Adrenal gland (tissue), 5 donors: ENCODE data around the gene AKNAD1.

Experiments
- POLR2A ChIP-seq, 2 donors: fragments of 450-650 bp; IDR thresholded peaks; one replicate each; pipeline ENCODE4 v1.6.1; 2017; ENCODE audit warnings: antibody characterized with exemption in 2 of 2, mild to moderate bottlenecking in 2 of 2, moderate library complexity in 1 of 2
- TF ChIP-seq, protein P1 (sequence below), 6 experiments: fragments of 450-650 bp in 4 of 6; fragments of 200-600 bp in 2 of 6; sonication (generic) in 1 of 6; IDR thresholded peaks; 1 replicate in 5 of 6; 2 replicates in 1 of 6; pipeline versions ENCODE4 v1.5.1 to v1.8.0; 2016 to 2021; ENCODE audit warnings: antibody characterized with exemption in 6 of 6, mild to moderate bottlenecking in 2 of 6, moderate library complexity in 1 of 6
- donor health status: DM: no; HTN: no; CAD: no.

DNA sequence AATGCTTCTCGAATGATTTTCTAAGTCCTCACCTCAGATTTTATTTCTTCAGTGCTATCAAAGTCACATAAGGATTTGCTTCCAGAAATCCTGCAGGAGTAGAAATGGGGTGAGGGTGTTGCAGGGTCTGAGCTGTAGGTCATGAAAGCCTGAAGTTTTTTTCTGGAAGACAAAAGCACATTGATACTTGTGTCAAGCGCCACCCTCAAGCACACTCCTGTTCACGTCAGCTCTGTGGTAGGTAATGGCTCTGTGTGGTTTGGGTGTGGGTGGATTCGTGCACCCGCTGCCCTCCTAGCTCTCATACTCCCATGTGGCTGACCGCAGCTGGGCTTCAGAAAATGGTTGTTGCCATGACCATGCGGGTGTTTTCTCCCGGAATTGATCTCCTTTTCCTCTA lies 39.9 kb downstream of the AKNAD1 start:
- no peak for TF ChIP-seq POLR2A (IDR thresholded peaks at IDR 0.05)
- TF ChIP-seq, protein P1, sequence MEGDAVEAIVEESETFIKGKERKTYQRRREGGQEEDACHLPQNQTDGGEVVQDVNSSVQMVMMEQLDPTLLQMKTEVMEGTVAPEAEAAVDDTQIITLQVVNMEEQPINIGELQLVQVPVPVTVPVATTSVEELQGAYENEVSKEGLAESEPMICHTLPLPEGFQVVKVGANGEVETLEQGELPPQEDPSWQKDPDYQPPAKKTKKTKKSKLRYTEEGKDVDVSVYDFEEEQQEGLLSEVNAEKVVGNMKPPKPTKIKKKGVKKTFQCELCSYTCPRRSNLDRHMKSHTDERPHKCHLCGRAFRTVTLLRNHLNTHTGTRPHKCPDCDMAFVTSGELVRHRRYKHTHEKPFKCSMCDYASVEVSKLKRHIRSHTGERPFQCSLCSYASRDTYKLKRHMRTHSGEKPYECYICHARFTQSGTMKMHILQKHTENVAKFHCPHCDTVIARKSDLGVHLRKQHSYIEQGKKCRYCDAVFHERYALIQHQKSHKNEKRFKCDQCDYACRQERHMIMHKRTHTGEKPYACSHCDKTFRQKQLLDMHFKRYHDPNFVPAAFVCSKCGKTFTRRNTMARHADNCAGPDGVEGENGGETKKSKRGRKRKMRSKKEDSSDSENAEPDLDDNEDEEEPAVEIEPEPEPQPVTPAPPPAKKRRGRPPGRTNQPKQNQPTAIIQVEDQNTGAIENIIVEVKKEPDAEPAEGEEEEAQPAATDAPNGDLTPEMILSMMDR (IDR thresholded peaks at IDR 0.05) = no peak
